Natural killer cell treated with Interleukin-12 subunit alpha and Interleukin-12 subunit beta and Interleukin-15 and Interleukin-18, amount 100 ng/mL, for 72 hours (primary cell): ENCODE data around the gene F3. TPM values are rescaled to one million over a fixed set of nuclear protein-coding genes. Genes with fewer than 3 reads are reported as not detected.

Source experiments
- ATAC-seq, 2 donors: fragments of 150-1000 bp; cut with Tn5 transposase in 1 of 2; sonication (Bioruptor Pico), chemical (Tn5 transposase) in 1 of 2; 2 replicates each; pipeline ENCODE4 v1.10.0; 2021
- DNase-seq: peaks from one replicate; pipeline ENCODE4 v3.0.0; 2022; ENCODE audit warnings: low spot score
- H3K27ac Mint-ChIP-seq, 2 donors: 1 replicate in 1 of 2; 2 replicates in 1 of 2; pipeline ENCODE4 v1.8.0; 2022; ENCODE audit warnings: mixed read lengths in 2 of 2, mild to moderate bottlenecking in 1 of 2, moderate library complexity in 1 of 2
- H3K27me3 Mint-ChIP-seq, 2 donors: 1 replicate in 1 of 2; 2 replicates in 1 of 2; pipeline ENCODE4 v1.8.0; 2022; ENCODE audit warnings: mixed read lengths in 2 of 2
- H3K36me3 Mint-ChIP-seq: one replicate; pipeline ENCODE4 v1.8.0; 2022; ENCODE audit warnings: mixed read lengths
- H3K4me1 Mint-ChIP-seq, 2 donors: 1 replicate in 1 of 2; 2 replicates in 1 of 2; pipeline ENCODE4 v1.8.0; 2022; ENCODE audit warnings: low read depth in 2 of 2, mixed read lengths in 2 of 2, mild to moderate bottlenecking in 1 of 2
- H3K4me3 Mint-ChIP-seq: one replicate; pipeline ENCODE4 v1.8.0; 2022; ENCODE audit warnings: mixed read lengths
- H3K9me3 Mint-ChIP-seq: 2 replicates; pipeline ENCODE4 v1.8.0; 2022; ENCODE audit warnings: mixed read lengths
- total RNA-seq, 2 donors: library from RNA; stranded (reverse); gene quantifications; one replicate each; pipeline ENCODE4 v1.2.3, GENCODE V29; 2022

Gene F3
- total RNA-seq, 2 donors from 2014 or later, result not detected

- Mint-ChIP-seq H3K4me3 (no peak overlapping the region), H3K27ac (no peak overlapping the region), H3K27me3 (peaks cover 14 to 18% of the 10 kb centered on the region in 2 donors), H3K9me3 (peaks cover 4% of the 10 kb centered on the region), H3K36me3 (peaks cover 6% of the 10 kb centered on the region), H3K4me1 (no peaks in the 10 kb centered on the region)
- no peak for DNase-seq
- ATAC-seq, result no peak
Observed at GRCh38 chr1:94565901-94566300, 24.3 kb upstream of the F3 start.

- H3K27ac Mint-ChIP-seq, result no peak overlapping the region
- H3K27me3 Mint-ChIP-seq, result peaks cover 12 to 18% of the 10 kb centered on the region in 2 donors
- H3K4me3 Mint-ChIP-seq, result no peak overlapping the region
- no peak for DNase-seq
- H3K36me3 Mint-ChIP-seq, result no peaks in the 10 kb centered on the region
- H3K9me3 Mint-ChIP-seq, result no peaks in the 10 kb centered on the region
- no peaks in the 10 kb centered on the region for H3K4me1 Mint-ChIP-seq
- ATAC-seq, result no peak
Observed at GRCh38 chr1:94562519-94563260, 21.1 kb upstream of the F3 start.

GRCh38 chr1:94560333-94560732 is 18.8 kb upstream of the F3 start:
- Mint-ChIP-seq H3K4me1 (no peaks in the 10 kb centered on the region), H3K4me3 (no peak overlapping the region), H3K36me3 (no peaks in the 10 kb centered on the region), H3K9me3 (no peaks in the 10 kb centered on the region), H3K27ac (no peak overlapping the region), H3K27me3 (peaks cover 13 to 22% of the 10 kb centered on the region in 2 donors)
- ATAC-seq (no peak), DNase-seq (no peak)

- ATAC-seq (no peak), DNase-seq (no peak)
- H3K9me3 Mint-ChIP-seq, result no peaks in the 10 kb centered on the region
- H3K4me3 Mint-ChIP-seq, result no peak overlapping the region
- H3K27ac Mint-ChIP-seq, result no peak overlapping the region
- peaks cover 17 to 24% of the 10 kb centered on the region in 2 donors for H3K27me3 Mint-ChIP-seq
- no peaks in the 10 kb centered on the region for H3K36me3 Mint-ChIP-seq
- no peaks in the 10 kb centered on the region for H3K4me1 Mint-ChIP-seq
Observed at GRCh38 chr1:94559921-94560320, 18.4 kb upstream of the F3 start.

GRCh38 chr1:94555091-94555490 is 13.5 kb upstream of the F3 start:
- Mint-ChIP-seq H3K9me3 (no peaks in the 10 kb centered on the region), H3K27me3 (peaks cover 10 to 17% of the 10 kb centered on the region in 2 donors), H3K36me3 (no peaks in the 10 kb centered on the region), H3K27ac (no peak overlapping the region), H3K4me1 (no peaks in the 10 kb centered on the region), H3K4me3 (no peak overlapping the region)
- ATAC-seq, result no peak
- no peak for DNase-seq

- Mint-ChIP-seq H3K36me3 (no peaks in the 10 kb centered on the region), H3K27ac (no peak overlapping the region), H3K9me3 (no peaks in the 10 kb centered on the region), H3K4me1 (no peaks in the 10 kb centered on the region), H3K4me3 (no peak overlapping the region), H3K27me3 (peaks cover 15 to 22% of the 10 kb centered on the region in 2 donors)
- DNase-seq (no peak), ATAC-seq (no peak)
Observed at GRCh38 chr1:94554580-94554979, 13.0 kb upstream of the F3 start.

- Mint-ChIP-seq H3K36me3 (no peaks in the 10 kb centered on the region), H3K4me3 (no peak overlapping the region), H3K27ac (no peak overlapping the region), H3K9me3 (no peaks in the 10 kb centered on the region), H3K27me3 (peaks cover 18 to 22% of the 10 kb centered on the region in 2 donors), H3K4me1 (no peaks in the 10 kb centered on the region)
- DNase-seq (no peak), ATAC-seq (no peak)
Observed at GRCh38 chr1:94553931-94554330, 12.4 kb upstream of the F3 start.

- Mint-ChIP-seq H3K9me3 (no peaks in the 10 kb centered on the region), H3K36me3 (no peaks in the 10 kb centered on the region), H3K27ac (no peak overlapping the region), H3K27me3 (peaks cover 18 to 23% of the 10 kb centered on the region in 2 donors), H3K4me1 (no peaks in the 10 kb centered on the region), H3K4me3 (no peak overlapping the region)
- DNase-seq, result no peak
- no peak for ATAC-seq
Observed at GRCh38 chr1:94553323-94553730, 11.8 kb upstream of the F3 start.

- H3K4me1 Mint-ChIP-seq, result no peaks in the 10 kb centered on the region
- no peaks in the 10 kb centered on the region for H3K36me3 Mint-ChIP-seq
- H3K27me3 Mint-ChIP-seq, result peaks cover 25 to 30% of the 10 kb centered on the region in 2 donors
- H3K27ac Mint-ChIP-seq, result no peak overlapping the region
- ATAC-seq (no peak), DNase-seq (no peak)
- no peak overlapping the region for H3K4me3 Mint-ChIP-seq
- no peaks in the 10 kb centered on the region for H3K9me3 Mint-ChIP-seq
Observed at GRCh38 chr1:94552071-94552586, 10.6 kb upstream of the F3 start.

- DNase-seq (no peak), ATAC-seq (no peak)
- Mint-ChIP-seq H3K9me3 (no peaks in the 10 kb centered on the region), H3K36me3 (no peaks in the 10 kb centered on the region), H3K27me3 (peaks cover 30 to 36% of the 10 kb centered on the region in 2 donors), H3K27ac (no peak overlapping the region), H3K4me1 (no peaks in the 10 kb centered on the region), H3K4me3 (no peak overlapping the region)
Observed at GRCh38 chr1:94551449-94551848, 9.9 kb upstream of the F3 start.

GRCh38 chr1:94550800-94551241 is 9.3 kb upstream of the F3 start:
- Mint-ChIP-seq H3K36me3 (no peaks in the 10 kb centered on the region), H3K27ac (no peak overlapping the region), H3K9me3 (no peaks in the 10 kb centered on the region), H3K4me3 (no peak overlapping the region), H3K4me1 (no peaks in the 10 kb centered on the region), H3K27me3 (peaks cover 33 to 43% of the 10 kb centered on the region in 2 donors)
- ATAC-seq (no peak), DNase-seq (no peak)

- Mint-ChIP-seq H3K9me3 (no peaks in the 10 kb centered on the region), H3K4me1 (no peaks in the 10 kb centered on the region), H3K27ac (no peak overlapping the region), H3K4me3 (no peak overlapping the region), H3K27me3 (peaks cover 30 to 41% of the 10 kb centered on the region in 2 donors), H3K36me3 (no peaks in the 10 kb centered on the region)
- DNase-seq (no peak), ATAC-seq (no peak)
Observed at GRCh38 chr1:94550396-94550795, 8.8 kb upstream of the F3 start.

- no peak overlapping the region for H3K4me3 Mint-ChIP-seq
- no peaks in the 10 kb centered on the region for H3K9me3 Mint-ChIP-seq
- H3K27ac Mint-ChIP-seq, result peak overlapping the region in 1 of 2 donors; percentile 64
- ATAC-seq (no peak), DNase-seq (no peak)
- H3K27me3 Mint-ChIP-seq, result peaks cover 31 to 41% of the 10 kb centered on the region in 2 donors
- H3K36me3 Mint-ChIP-seq, result no peaks in the 10 kb centered on the region
- no peaks in the 10 kb centered on the region for H3K4me1 Mint-ChIP-seq
Observed at GRCh38 chr1:94549706-94550105, 8.1 kb upstream of the F3 start.

- H3K9me3 Mint-ChIP-seq, result no peaks in the 10 kb centered on the region
- no peak overlapping the region for H3K27ac Mint-ChIP-seq
- DNase-seq (no peak), ATAC-seq (no peak)
- no peaks in the 10 kb centered on the region for H3K36me3 Mint-ChIP-seq
- peaks cover 49 to 73% of the 10 kb centered on the region in 2 donors for H3K27me3 Mint-ChIP-seq
- H3K4me3 Mint-ChIP-seq, result no peak overlapping the region
- H3K4me1 Mint-ChIP-seq, result peaks cover 8 to 10% of the 10 kb centered on the region in 2 donors
Observed at GRCh38 chr1:94544706-94545490, 3.3 kb upstream of the F3 start.
